Activated CD8-positive, alpha-beta memory T cell treated with anti-CD3 and anti-CD28 coated beads for 36 hours (primary cell): ENCODE results near the gene ATRIP. TPM values are rescaled to one million over a fixed set of nuclear protein-coding genes. Genes with fewer than 3 reads are reported as not detected.
"Not testable (repeated sequence)": the region's sequence is repeated elsewhere in the genome, so short reads cannot be mapped to it uniquely, and the experiment has no call there.

Source experiments
- CTCF ChIA-PET: fragments of 350-600 bp; sonication (Branson Sonifier 250); formaldehyde crosslinking; loops from one replicate; lab custom pipeline; 2021; ENCODE audit warnings: antibody characterized with exemption; lab: Charles Lee
- POLR2A ChIA-PET: fragments of 350-600 bp; sonication (Branson Sonifier 250); formaldehyde crosslinking; loops from one replicate; lab custom pipeline; 2021; ENCODE audit warnings: antibody characterized with exemption; lab: Charles Lee
- total RNA-seq, 2 experiments: library from RNA; stranded (reverse); gene quantifications; one replicate each; pipeline ENCODE4 v1.2.3, GENCODE V29; 2021

ATRIP gene
- total RNA-seq, 2 experiments from 2014 or later, result 20.8 to 21.3 TPM

GRCh38 chr3:48472673-48472922 lies 26.1 kb downstream of the ATRIP start:
- CTCF ChIA-PET, result interaction anchor here (0.7 to 3.8 kb wide), 8 partner anchors 28 to 163 kb away, joined by 3 to 18 read pairs (median 5); partner anchors contain the start of genes CCDC51, PFKFB4 and TMA7
- POLR2A ChIA-PET, result interaction anchor here (0.6 to 1.8 kb wide), 9 partner anchors 8 to 476 kb away, joined by 3 to 8 read pairs (median 3); partner anchors contain the start of genes ATRIP, PFKFB4 and ZNF589

- POLR2A ChIA-PET, result interaction anchor here (0.6 to 1.8 kb wide), 12 partner anchors 9 to 477 kb away, joined by 3 to 9 read pairs (median 3); partner anchors contain the start of genes ATRIP, PFKFB4 and ZNF589
- CTCF ChIA-PET, result interaction anchor here (0.8 to 3.8 kb wide), 10 partner anchors 10 to 84 kb away, joined by 3 to 18 read pairs (median 4); partner anchors contain the start of genes CCDC51 and TMA7
These were observed 26.5 kb downstream of the ATRIP start for GRCh38 chr3:48472923-48473616.

GRCh38 chr3:48473617-48473952 lies 27.0 kb downstream of the ATRIP start:
- CTCF ChIA-PET, result interaction anchor here (0.8 to 3.8 kb wide), 10 partner anchors 9 to 84 kb away, joined by 3 to 18 read pairs (median 4); partner anchors contain the start of genes CCDC51 and TMA7
- POLR2A ChIA-PET, result interaction anchor here (0.6 to 1.7 kb wide), 6 partner anchors 12 to 206 kb away, joined by 3 to 9 read pairs (median 3); no protein-coding TSS in a partner anchor

GRCh38 chr3:48474031-48474430 lies 27.5 kb downstream of the ATRIP start:
- POLR2A ChIA-PET, result interaction anchor here (0.7 to 1.7 kb wide), 4 partner anchors 13 to 174 kb away, joined by 3 to 9 read pairs (median 6); no protein-coding TSS in a partner anchor

GRCh38 chr3:48474619-48475018 lies 28.1 kb downstream of the ATRIP start:
- POLR2A ChIA-PET, result no interaction called here
- CTCF ChIA-PET, result interaction anchor here (0.6 to 3.8 kb wide), 3 partner anchors 39 to 828 kb away, joined by 7 to 18 read pairs (median 9); no protein-coding TSS in a partner anchor

More at GRCh38 chr3:48474031-48474430, 27.5 kb downstream of the ATRIP start:
- CTCF ChIA-PET, result interaction anchor here (0.6 to 3.8 kb wide), 10 partner anchors 9 to 829 kb away, joined by 3 to 18 read pairs (median 4); partner anchors contain the start of genes CCDC51 and TMA7

GRCh38 chr3:48475188-48475587 lies 28.7 kb downstream of the ATRIP start:
- CTCF ChIA-PET, result no interaction called here

GRCh38 chr3:48476426-48477053 lies 30.0 kb downstream of the ATRIP start:
- ChIA-PET CTCF (interaction anchor here (0.7 to 1.1 kb wide), 3 partner anchors 44 to 538 kb away, joined by 3 to 4 read pairs (median 3); no protein-coding TSS in a partner anchor), POLR2A (interaction anchor here (0.6 to 1.2 kb wide), 2 partner anchors 10 to 29 kb away, joined by 3 to 4 read pairs; a partner anchor contains a TSS)

More at GRCh38 chr3:48475188-48475587, 28.7 kb downstream of the ATRIP start:
- POLR2A ChIA-PET, result no interaction called here

- ChIA-PET POLR2A (no interaction called here), CTCF (interaction anchor here (1.1 to 1.7 kb wide), 3 partner anchors 32 to 71 kb away, joined by 4 read pairs; partner anchors contain the start of gene ATRIP)
These were observed 31.5 kb downstream of the ATRIP start for GRCh38 chr3:48477959-48478520.

GRCh38 chr3:48478626-48479555 lies 32.4 kb downstream of the ATRIP start:
- ChIA-PET POLR2A (no interaction called here), CTCF (interaction anchor here (0.6 to 1.7 kb wide), 5 partner anchors 11 to 1204 kb away, joined by 3 to 4 read pairs (median 4); partner anchors contain the start of gene ATRIP)

- CTCF ChIA-PET, POLR2A ChIA-PET: not testable (repeated sequence)
These were observed 34.4 kb downstream of the ATRIP start for GRCh38 chr3:48480891-48481290.

GRCh38 chr3:48482822-48483221 lies 36.3 kb downstream of the ATRIP start:
- CTCF ChIA-PET, result interaction anchor here (1.6 kb wide), 1 partner anchor 9 kb away, joined by 3 read pairs; no protein-coding TSS in a partner anchor
- POLR2A ChIA-PET, result not testable (repeated sequence)

- ChIA-PET CTCF (no interaction called here), POLR2A (no interaction called here)
These were observed 40.4 kb downstream of the ATRIP start for GRCh38 chr3:48486952-48487351.

- CTCF ChIA-PET, result interaction anchor here (0.7 kb wide), 1 partner anchor 17 kb away, joined by 3 read pairs; no protein-coding TSS in a partner anchor
- POLR2A ChIA-PET, result no interaction called here
These were observed 46.1 kb downstream of the ATRIP start for GRCh38 chr3:48492461-48493202.

GRCh38 chr3:48493203-48493501 lies 46.6 kb downstream of the ATRIP start:
- CTCF ChIA-PET, result interaction anchor here (0.7 kb wide), 1 partner anchor 16 kb away, joined by 3 read pairs; no protein-coding TSS in a partner anchor
- POLR2A ChIA-PET, result no interaction called here

- CTCF ChIA-PET, result interaction anchor here (1.2 kb wide), 1 partner anchor 65 kb away, joined by 7 read pairs; no protein-coding TSS in a partner anchor
- POLR2A ChIA-PET, result no interaction called here
These were observed 54.1 kb downstream of the ATRIP start for GRCh38 chr3:48500656-48501055.

- CTCF ChIA-PET, result interaction anchor here (0.7 to 0.9 kb wide), 2 partner anchors 98 to 789 kb away, joined by 4 read pairs; no protein-coding TSS in a partner anchor
- POLR2A ChIA-PET, result no interaction called here
These were observed 54.7 kb downstream of the ATRIP start for GRCh38 chr3:48501196-48501595.

GRCh38 chr3:48502121-48502520 lies 55.6 kb downstream of the ATRIP start:
- ChIA-PET POLR2A (no interaction called here), CTCF (interaction anchor here (0.9 kb wide), 1 partner anchor 99 kb away, joined by 4 read pairs; no protein-coding TSS in a partner anchor)
